ENCODE measurements around the gene DNAJC5G. TPM values are rescaled to one million over a fixed set of nuclear protein-coding genes. Genes with fewer than 3 reads are reported as not detected.
A peak's percentile ranks its signal among the peaks of the same experiment; 100 is the strongest.

The DNAJC5G gene
- total and polyA plus RNA-seq, 2 donors (not counting 3 experiments of a cell fraction or from before 2014, with no cell fraction given) = 0.77 to 1.4 TPM

GRCh38 chr2:27255187-27255586 is 20.0 kb upstream of the DNAJC5G start:
- CTCF ChIA-PET = interaction anchor here (1.2 to 3.0 kb wide), 4 partner anchors 10 to 48 kb away, joined by 3 to 21 read pairs (median 8); no protein-coding TSS in a partner anchor
- BruUV-seq (replicated peaks) = no TSS peak
- no peak overlapping the region for H3K4me2 ChIP-seq (ENCODE audit: insufficient read depth, low read length)
- TF ChIP-seq POLR2AphosphoS5 (IDR thresholded peaks at IDR 0.05; ENCODE audit: insufficient read depth, low read depth, low read length) (no peak), MYC (IDR thresholded peaks at IDR 0.05; ENCODE audit: low read depth, low read length) (no peak), MAX (IDR thresholded peaks at IDR 0.05; ENCODE audit: insufficient read depth, insufficient read length) (no peak), EZH2 (IDR thresholded peaks at IDR 0.05; ENCODE audit: borderline replicate concordance, low read depth, low read length, severe bottlenecking) (no peak), GATA2 (IDR thresholded peaks at IDR 0.05; ENCODE audit: insufficient read depth, insufficient read length, low read depth, low read length) (no peak), POLR2A (IDR thresholded peaks at IDR 0.05; ENCODE audit: low read depth, low read length) (no peak)
- POLR2A ChIA-PET = no interaction called here
- no peaks in the 10 kb centered on the region for H4K20me1 ChIP-seq (replicated peaks; ENCODE audit: control insufficient read depth, extremely low read depth, insufficient read depth, low read length)
- intact Hi-C loops (cut with micrococcal nuclease) (no loop called here), dilution Hi-C loops (cut with MboI; ENCODE audit: extremely low pct_ligation_motif_present, low sequenced_read_pairs) (no loop called here)
- no peaks in the 10 kb centered on the region for H3K9me3 ChIP-seq (replicated peaks; ENCODE audit: control insufficient read depth, insufficient read depth, low read length)
- no peak overlapping the region for H3K9ac ChIP-seq (replicated peaks; ENCODE audit: extremely low read depth, insufficient read depth, low read length)
- FAIRE-seq = peak; percentile 33
- H3K27me3 ChIP-seq (ENCODE audit: control insufficient read depth in 2 of 2, insufficient read depth in 2 of 2, low read length in 2 of 2) = no peaks in the 10 kb centered on the region
- H3K27ac ChIP-seq (ENCODE audit: insufficient read depth, low read depth, low read length) = no peak overlapping the region
- DNase-seq (ENCODE audit: low read depth, low spot score) = peak; percentile 73
- no peaks in the 10 kb centered on the region for H3K9me1 ChIP-seq (replicated peaks; ENCODE audit: control insufficient read depth, extremely low read depth, insufficient read depth, low read length)
- no peak overlapping the region for H2AFZ ChIP-seq (ENCODE audit: low read depth, low read length)
- H3K79me2 ChIP-seq (ENCODE audit: control insufficient read depth, insufficient read depth, low read length) = no peaks in the 10 kb centered on the region
- peaks cover 0 to 15% of the 10 kb centered on the region in 2 experiments for H3K36me3 ChIP-seq (ENCODE audit: control insufficient read depth in 2 of 2, extremely low read depth in 1 of 2, insufficient read depth in 2 of 2, low read length in 2 of 2)
- H3K4me3 ChIP-seq (replicated peaks in 1 of 3; ENCODE audit: insufficient read depth in 1 of 3, low read depth in 1 of 3, low read length in 3 of 3) = no peak overlapping the region
- H3K4me1 ChIP-seq (ENCODE audit: control insufficient read depth, extremely low read depth, insufficient read depth, low read length) = peaks cover 14% of the 10 kb centered on the region

GRCh38 chr2:27255660-27256059 is 19.6 kb upstream of the DNAJC5G start:
- TF ChIP-seq JUN (IDR thresholded peaks at IDR 0.05; ENCODE audit: borderline replicate concordance, insufficient read depth, insufficient read length, low read depth) (peak; percentile 26), POLR2A (IDR thresholded peaks at IDR 0.05; ENCODE audit: low read depth, low read length) (no peak)
- FAIRE-seq (peak; percentile 8), DNase-seq (ENCODE audit: low read depth, low spot score) (peak; percentile 49)
- no peaks in the 10 kb centered on the region for H3K79me2 ChIP-seq (ENCODE audit: control insufficient read depth, insufficient read depth, low read length)
- H3K4me1 ChIP-seq (ENCODE audit: control insufficient read depth, extremely low read depth, insufficient read depth, low read length) = peaks cover 11% of the 10 kb centered on the region
- peaks cover 0 to 4% of the 10 kb centered on the region in 2 experiments for H3K27me3 ChIP-seq (ENCODE audit: control insufficient read depth in 2 of 2, insufficient read depth in 2 of 2, low read length in 2 of 2)
- no peak overlapping the region for H2AFZ ChIP-seq (ENCODE audit: low read depth, low read length)
- H3K9me1 ChIP-seq (replicated peaks; ENCODE audit: control insufficient read depth, extremely low read depth, insufficient read depth, low read length) = no peaks in the 10 kb centered on the region
- H3K4me2 ChIP-seq (ENCODE audit: insufficient read depth, low read length) = no peak overlapping the region
- H3K9me3 ChIP-seq (replicated peaks; ENCODE audit: control insufficient read depth, insufficient read depth, low read length) = no peaks in the 10 kb centered on the region
- H3K9ac ChIP-seq (replicated peaks; ENCODE audit: extremely low read depth, insufficient read depth, low read length) = no peak overlapping the region
- H3K36me3 ChIP-seq (ENCODE audit: control insufficient read depth in 2 of 2, extremely low read depth in 1 of 2, insufficient read depth in 2 of 2, low read length in 2 of 2) = peaks cover 0 to 15% of the 10 kb centered on the region in 2 experiments
- H3K4me3 ChIP-seq (replicated peaks in 1 of 3; ENCODE audit: insufficient read depth in 1 of 3, low read depth in 1 of 3, low read length in 3 of 3) = no peak overlapping the region
- intact Hi-C loops (cut with micrococcal nuclease) (no loop called here), dilution Hi-C loops (cut with MboI; ENCODE audit: extremely low pct_ligation_motif_present, low sequenced_read_pairs) (no loop called here)
- ChIA-PET POLR2A (no interaction called here), CTCF (interaction anchor here (1.2 to 3.0 kb wide), 5 partner anchors 9 to 47 kb away, joined by 3 to 21 read pairs (median 5); no protein-coding TSS in a partner anchor)
- no peak overlapping the region for H3K27ac ChIP-seq (ENCODE audit: insufficient read depth, low read depth, low read length)
- no TSS peak for BruUV-seq (replicated peaks)
- H4K20me1 ChIP-seq (replicated peaks; ENCODE audit: control insufficient read depth, extremely low read depth, insufficient read depth, low read length) = no peaks in the 10 kb centered on the region

Data from endothelial cell of umbilical vein (primary cell).